SU-DHL-6 (cell line): ENCODE data around the gene C19orf85.

Source experiments
- H2AFZ ChIP-seq: fragments of 200-600 bp; sonication (generic); 2 replicates; pipeline ENCODE4 v1.6.1; 2014; ENCODE audit warnings: low read depth, mild to moderate bottlenecking, moderate library complexity, mixed read lengths, antibody characterized with exemption, low read length; ENCODE audit not compliant: severe bottlenecking
- H3F3A ChIP-seq: fragments of 200-600 bp; shearing (Covaris generic); 2 replicates; pipeline ENCODE4 v1.6.0; 2016; ENCODE audit warnings: antibody characterized with exemption, mild to moderate bottlenecking; ENCODE audit not compliant: insufficient read depth
- H3K27ac ChIP-seq: fragments of 200-600 bp; sonication (generic); 2 replicates; pipeline ENCODE4 v1.5.1; 2016; ENCODE audit warnings: low read depth, mild to moderate bottlenecking, low read length, moderate library complexity, mixed read lengths
- H3K27me3 ChIP-seq: fragments of 200-600 bp; sonication (generic), shearing (Covaris generic); 2 replicates; pipeline ENCODE4 v1.6.0; 2014; ENCODE audit warnings: mild to moderate bottlenecking, low read length
- H3K36me3 ChIP-seq: fragments of 200-600 bp; sonication (generic); 2 replicates; pipeline ENCODE4 v1.6.1; 2014; ENCODE audit warnings: mild to moderate bottlenecking, low read length, mixed read lengths
- H3K4me2 ChIP-seq: fragments of 300-600, 200-600 bp; shearing (Covaris generic), sonication (generic); 2 replicates; pipeline ENCODE4 v1.6.0; 2014; ENCODE audit warnings: low read length, low read depth, mild to moderate bottlenecking; ENCODE audit not compliant: poor library complexity, severe bottlenecking
- H3K4me3 ChIP-seq: fragments of 200-600 bp; sonication (generic); 2 replicates; pipeline ENCODE4 v1.5.1; 2014; ENCODE audit warnings: antibody characterized with exemption, low read length, mild to moderate bottlenecking, mixed read lengths; ENCODE audit not compliant: insufficient read depth, poor library complexity, severe bottlenecking
- H3K79me2 ChIP-seq: fragments of 200-600 bp; sonication (generic); 2 replicates; pipeline ENCODE4 v1.6.1; 2014; ENCODE audit warnings: mild to moderate bottlenecking, low read length, moderate library complexity; ENCODE audit not compliant: insufficient read depth
- H3K9ac ChIP-seq: fragments of 200-600 bp; sonication (generic); 2 replicates; pipeline ENCODE4 v1.7.0; 2014; ENCODE audit warnings: mild to moderate bottlenecking, low read length
- H3K9me2 ChIP-seq: fragments of 200-600 bp; sonication (generic); replicated peaks from 2 replicates; pipeline ENCODE4 v1.6.1; 2014; ENCODE audit warnings: low read length; ENCODE audit not compliant: insufficient read depth
- H3K9me3 ChIP-seq: fragments of 200-600 bp; sonication (generic); 2 replicates; pipeline ENCODE4 v1.6.1; 2014; ENCODE audit warnings: low read length, mixed read lengths; ENCODE audit not compliant: insufficient read depth
- H4K20me1 ChIP-seq: fragments of 200-600 bp; sonication (generic); 2 replicates; pipeline ENCODE4 v1.6.1; 2014; ENCODE audit warnings: low read depth, mild to moderate bottlenecking, antibody characterized with exemption, low read length, moderate library complexity, mixed read lengths
- EZH2phosphoT487 ChIP-seq: fragments of 200-600 bp; sonication (generic), shearing (Covaris generic); conservative IDR thresholded peaks from 2 replicates; pipeline ENCODE4 v1.6.1; 2018; ENCODE audit warnings: mild to moderate bottlenecking, antibody characterized with exemption, low read length, moderate library complexity, mixed read lengths
- TF ChIP-seq, protein P1 (sequence below): fragments of 200-600 bp; sonication (generic); IDR thresholded peaks from one replicate; pipeline ENCODE4 v1.5.1; 2017; ENCODE audit warnings: antibody characterized with exemption, mild to moderate bottlenecking, low read length, moderate library complexity; ENCODE audit not compliant: insufficient read depth, poor library complexity, severe bottlenecking

C19orf85 gene

DNA sequence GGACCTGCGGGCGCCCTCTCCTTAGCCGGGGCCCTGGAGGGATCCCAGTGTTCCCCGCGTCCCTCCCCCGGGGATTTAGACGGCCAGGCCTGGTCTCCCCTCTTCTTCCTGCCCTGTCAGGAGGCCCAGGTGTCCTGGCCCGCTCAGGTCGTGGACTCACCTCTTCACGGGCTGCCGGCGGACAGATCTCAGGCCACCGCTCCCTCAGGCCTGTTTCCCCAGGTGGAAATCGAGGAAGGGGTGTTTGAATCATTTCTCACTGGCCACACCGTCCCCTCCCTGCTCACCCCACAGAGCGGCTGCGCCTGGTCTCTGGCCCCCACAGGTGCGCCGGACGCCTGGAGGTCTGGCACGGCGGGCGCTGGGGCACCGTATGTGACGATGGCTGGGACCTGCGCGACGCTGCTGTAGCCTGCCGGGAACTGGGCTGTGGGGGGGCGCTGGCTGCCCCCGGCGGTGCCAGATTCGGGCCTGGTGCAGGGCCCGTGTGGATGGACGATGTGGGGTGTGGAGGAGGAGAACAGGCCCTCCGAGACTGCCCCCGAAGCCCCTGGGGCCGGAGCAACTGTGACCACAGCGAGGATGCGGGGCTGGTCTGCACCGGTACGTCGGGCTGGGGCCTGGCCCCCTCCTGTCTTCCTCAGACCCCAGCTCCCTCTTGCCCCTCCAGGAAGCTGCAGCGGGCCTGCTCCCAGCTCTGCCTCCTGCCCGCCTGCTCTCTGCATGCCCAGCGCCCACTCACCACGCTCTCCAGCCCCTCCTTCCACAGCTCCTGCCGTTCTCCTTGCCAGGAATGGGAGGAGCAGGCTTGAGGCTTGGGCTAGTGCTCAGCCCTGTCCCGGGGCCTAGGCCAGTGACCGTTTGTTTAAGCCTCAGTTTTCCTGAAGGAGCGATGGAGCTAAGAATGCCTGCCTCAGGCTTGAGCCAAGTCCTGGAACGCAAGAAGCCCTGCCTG, 26.2 kb upstream of the C19orf85 start:
- TF ChIP-seq EZH2phosphoT487 = no peak
- TF ChIP-seq, protein P1, sequence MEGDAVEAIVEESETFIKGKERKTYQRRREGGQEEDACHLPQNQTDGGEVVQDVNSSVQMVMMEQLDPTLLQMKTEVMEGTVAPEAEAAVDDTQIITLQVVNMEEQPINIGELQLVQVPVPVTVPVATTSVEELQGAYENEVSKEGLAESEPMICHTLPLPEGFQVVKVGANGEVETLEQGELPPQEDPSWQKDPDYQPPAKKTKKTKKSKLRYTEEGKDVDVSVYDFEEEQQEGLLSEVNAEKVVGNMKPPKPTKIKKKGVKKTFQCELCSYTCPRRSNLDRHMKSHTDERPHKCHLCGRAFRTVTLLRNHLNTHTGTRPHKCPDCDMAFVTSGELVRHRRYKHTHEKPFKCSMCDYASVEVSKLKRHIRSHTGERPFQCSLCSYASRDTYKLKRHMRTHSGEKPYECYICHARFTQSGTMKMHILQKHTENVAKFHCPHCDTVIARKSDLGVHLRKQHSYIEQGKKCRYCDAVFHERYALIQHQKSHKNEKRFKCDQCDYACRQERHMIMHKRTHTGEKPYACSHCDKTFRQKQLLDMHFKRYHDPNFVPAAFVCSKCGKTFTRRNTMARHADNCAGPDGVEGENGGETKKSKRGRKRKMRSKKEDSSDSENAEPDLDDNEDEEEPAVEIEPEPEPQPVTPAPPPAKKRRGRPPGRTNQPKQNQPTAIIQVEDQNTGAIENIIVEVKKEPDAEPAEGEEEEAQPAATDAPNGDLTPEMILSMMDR = no peak
- no peak overlapping the region for H3K9ac ChIP-seq

DNA sequence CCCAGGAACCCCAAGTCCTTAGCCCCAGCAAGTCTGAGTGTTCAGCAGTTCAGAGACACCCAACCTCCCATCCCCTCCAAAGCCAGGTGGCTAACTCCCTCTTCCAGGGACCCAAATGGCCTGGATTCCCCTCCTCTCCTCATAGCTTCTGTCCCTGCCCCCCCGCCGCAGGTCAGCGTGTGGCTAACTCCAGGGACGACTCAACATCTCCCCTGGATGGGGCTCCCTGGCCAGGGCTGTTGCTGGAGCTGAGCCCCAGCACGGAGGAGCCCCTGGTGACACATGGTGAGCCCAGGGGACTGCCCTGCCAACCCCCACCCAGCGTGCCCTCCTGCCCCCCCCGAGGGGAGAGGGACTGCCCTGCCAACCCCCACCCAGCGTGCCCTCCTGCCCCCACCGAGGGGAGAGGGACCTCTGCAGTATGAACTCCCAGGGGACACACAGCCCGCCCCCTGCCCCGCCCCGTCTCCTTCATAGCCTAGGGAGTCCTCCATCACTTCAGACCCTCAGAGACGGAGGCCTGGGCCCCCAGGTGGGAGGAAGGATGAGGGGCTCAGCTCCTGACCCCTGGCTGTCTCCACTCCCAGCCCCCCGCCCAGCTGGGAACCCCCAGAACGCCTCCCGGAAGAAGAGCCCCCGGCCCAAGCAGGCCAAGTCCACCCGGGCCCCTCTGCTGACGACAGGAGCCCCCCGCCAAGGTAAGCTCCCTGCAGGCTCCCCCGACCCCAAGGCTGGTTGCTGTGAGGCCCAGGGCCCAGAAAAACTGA, 25.3 kb upstream of the C19orf85 start:
- Histone ChIP-seq H3K9me3 (no peaks in the 10 kb centered on the region), H4K20me1 (no peaks in the 10 kb centered on the region), H3K79me2 (no peaks in the 10 kb centered on the region), H3K27me3 (no peaks in the 10 kb centered on the region), H3K27ac (no peak overlapping the region), H3K9me2 (no peaks in the 10 kb centered on the region), H3K4me2 (no peak overlapping the region), H3K4me3 (no peak overlapping the region), H3F3A (0 out of 2 replicates have a peak, but pooled peaks cover 3% of the 10 kb centered on the region), H2AFZ (no peak overlapping the region), H3K9ac (no peak overlapping the region), H3K36me3 (no peaks in the 10 kb centered on the region)
- TF ChIP-seq, protein P1 = no peak
- TF ChIP-seq EZH2phosphoT487 = no peak

More for the DNA sequence above, 26.2 kb upstream of the C19orf85 start:
- Histone ChIP-seq H3K79me2 (no peaks in the 10 kb centered on the region), H4K20me1 (no peaks in the 10 kb centered on the region), H3K27ac (no peak overlapping the region), H3K9me2 (no peaks in the 10 kb centered on the region), H3K36me3 (no peaks in the 10 kb centered on the region), H3F3A (0 out of 2 replicates have a peak, but pooled peaks cover 3% of the 10 kb centered on the region), H3K4me3 (no peak overlapping the region), H3K4me2 (no peak overlapping the region), H2AFZ (no peak overlapping the region), H3K9me3 (no peaks in the 10 kb centered on the region), H3K27me3 (no peaks in the 10 kb centered on the region)

DNA sequence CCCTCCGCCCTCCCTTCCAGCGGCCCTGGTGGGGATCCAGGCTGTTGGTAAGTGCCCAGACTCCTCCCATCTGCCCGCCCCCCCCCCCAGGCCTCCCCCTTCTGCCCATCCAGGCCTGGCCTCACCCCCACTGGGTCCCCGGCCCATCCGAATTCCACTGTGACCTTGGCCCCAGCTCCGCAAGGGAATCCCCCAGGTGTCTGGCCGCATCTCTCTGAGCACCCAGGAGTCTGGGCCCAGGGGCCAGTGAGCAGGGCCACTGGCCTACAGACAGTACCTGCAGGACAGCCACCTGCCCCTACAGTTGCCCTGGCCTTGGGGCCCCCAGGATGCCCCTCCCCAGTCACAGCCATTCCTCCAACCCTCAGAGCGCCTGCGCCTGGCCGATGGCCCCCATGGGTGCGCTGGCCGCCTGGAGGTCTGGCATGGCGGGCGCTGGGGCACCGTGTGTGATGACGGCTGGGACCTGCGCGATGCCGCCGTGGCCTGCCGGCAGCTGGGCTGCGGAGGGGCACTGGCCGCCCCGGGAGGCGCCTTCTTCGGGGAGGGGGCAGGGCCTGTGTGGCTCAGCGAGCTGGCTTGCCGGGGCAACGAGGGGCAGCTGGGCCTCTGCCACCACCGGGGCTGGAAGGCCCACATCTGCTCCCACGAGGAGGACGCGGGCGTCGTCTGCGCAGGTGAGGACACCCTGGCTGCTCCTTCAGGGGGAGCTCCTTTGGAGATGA, 24.6 kb upstream of the C19orf85 start:
- H3K4me2 ChIP-seq = no peak overlapping the region
- no peaks in the 10 kb centered on the region for H3K79me2 ChIP-seq
- no peak overlapping the region for H3K27ac ChIP-seq
- no peaks in the 10 kb centered on the region for H4K20me1 ChIP-seq
- H3K9me2 ChIP-seq = no peaks in the 10 kb centered on the region
- 0 out of 2 replicates have a peak, but pooled peaks cover 3% of the 10 kb centered on the region for H3F3A ChIP-seq
- H3K4me3 ChIP-seq = no peak overlapping the region
- H3K9ac ChIP-seq = no peak overlapping the region
- H2AFZ ChIP-seq = no peak overlapping the region
- TF ChIP-seq, protein P1 = no peak
- no peak for TF ChIP-seq EZH2phosphoT487
- no peaks in the 10 kb centered on the region for H3K27me3 ChIP-seq
- H3K36me3 ChIP-seq = no peaks in the 10 kb centered on the region
- H3K9me3 ChIP-seq = no peaks in the 10 kb centered on the region
